ES-I3 (cell line): ENCODE measurements around the gene FRMD5.
"Not testable (repeated sequence)": the region's sequence is repeated elsewhere in the genome, so short reads cannot be mapped to it uniquely, and the experiment has no call there.

Experiments
- H3K36me3 ChIP-seq: 2 replicates; pipeline ENCODE4 v1.6.1; 2013; ENCODE audit warnings: mild to moderate bottlenecking, low read length, control low read depth, moderate library complexity; ENCODE audit not compliant: insufficient read depth
- H3K4me1 ChIP-seq: 2 replicates; pipeline ENCODE4 v1.6.1; 2013; ENCODE audit warnings: mild to moderate bottlenecking, control low read depth, low read length; ENCODE audit not compliant: insufficient read depth
- H3K9ac ChIP-seq: 2 replicates; pipeline ENCODE4 v1.6.1; 2013; ENCODE audit warnings: low read depth, mild to moderate bottlenecking, low read length, moderate library complexity
- H3K9me3 ChIP-seq: 2 replicates; pipeline ENCODE4 v1.6.1; 2013; ENCODE audit warnings: mild to moderate bottlenecking, low read length, moderate library complexity; ENCODE audit not compliant: control insufficient read depth, insufficient read depth

Gene FRMD5

GRCh38 chr15:44195151-44195740 lies at the start of gene FRMD5:
Gene FRMD5, minus strand, starts transcription at chr15:44195271.
- H3K9me3 ChIP-seq = no peaks in the 10 kb centered on the region
- H3K9ac ChIP-seq = peak within 1 kb of the TSS; percentile 77
- H3K4me1 ChIP-seq = peaks cover 6% of the 10 kb centered on the region
- H3K36me3 ChIP-seq = no peaks in the 10 kb centered on the region

DNA sequence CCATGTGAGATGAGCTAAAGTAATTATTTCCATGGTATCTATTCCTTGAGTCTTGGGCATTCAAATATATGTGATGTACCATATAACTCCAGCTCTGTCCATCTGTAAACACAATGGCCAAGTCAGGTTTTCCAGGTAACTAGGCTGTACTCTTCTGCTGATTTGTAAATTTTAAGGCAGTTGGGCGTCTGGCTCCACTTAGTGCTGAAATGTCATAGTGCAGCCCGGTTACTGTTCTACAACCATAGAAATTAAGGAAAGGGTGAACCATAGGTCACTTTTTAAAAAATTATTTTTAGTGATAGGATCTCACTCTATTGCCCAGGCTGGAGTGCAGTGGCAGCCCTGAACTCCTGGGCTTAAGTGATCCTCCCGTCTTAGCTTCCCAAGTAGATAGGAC lies 48.8 kb upstream of the FRMD5 start:
- Histone ChIP-seq H3K36me3 (no peaks in the 10 kb centered on the region), H3K9ac (no peak overlapping the region), H3K4me1 (no peaks in the 10 kb centered on the region), H3K9me3 (no peaks in the 10 kb centered on the region)

DNA sequence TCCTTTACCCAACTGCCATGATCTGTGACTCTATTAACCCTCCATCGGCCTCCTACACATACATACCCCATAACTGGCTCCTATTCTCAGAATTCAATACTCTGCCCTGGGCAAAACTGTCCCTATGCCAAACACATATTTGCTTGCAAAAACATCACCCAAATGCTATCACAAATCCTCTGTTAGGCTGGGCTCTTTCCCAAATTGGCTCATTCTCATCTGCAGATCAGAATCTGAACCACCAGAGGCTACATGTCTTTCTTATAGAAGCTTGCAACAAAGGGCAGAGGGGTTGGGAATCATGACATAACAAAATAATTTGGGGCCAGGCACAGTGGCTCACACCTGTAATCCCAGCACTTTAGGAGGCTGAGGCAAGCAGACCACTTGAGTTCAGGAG lies 48.1 kb upstream of the FRMD5 start:
- Histone ChIP-seq H3K4me1 (no peaks in the 10 kb centered on the region), H3K9me3 (no peaks in the 10 kb centered on the region), H3K9ac (no peak overlapping the region), H3K36me3 (no peaks in the 10 kb centered on the region)

- Histone ChIP-seq H3K9ac (no peak overlapping the region), H3K4me1 (no peaks in the 10 kb centered on the region)
Observed at GRCh38 chr15:44231842-44232241, 36.8 kb upstream of the FRMD5 start.

DNA sequence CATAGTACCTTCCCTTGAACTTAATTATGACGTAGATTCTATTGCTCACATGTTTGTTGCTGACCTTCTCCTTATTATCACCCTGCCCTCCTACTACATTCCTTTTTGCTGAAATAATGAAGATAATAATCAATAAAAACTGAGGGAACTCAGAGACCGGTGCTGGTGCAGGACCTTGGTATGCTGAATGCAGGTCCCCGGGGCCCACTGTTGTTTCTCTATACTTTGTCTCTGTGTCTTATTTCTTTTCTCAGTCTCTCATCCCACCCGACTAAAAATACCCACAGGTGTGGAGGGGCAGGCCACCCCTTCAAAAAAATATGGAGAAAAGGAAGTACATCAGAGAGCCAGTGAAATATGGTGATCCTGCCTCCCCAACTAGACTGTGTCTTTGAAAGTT lies 34.2 kb upstream of the FRMD5 start:
- not testable (repeated sequence) for H3K9ac ChIP-seq, H3K36me3 ChIP-seq, H3K9me3 ChIP-seq, H3K4me1 ChIP-seq

More at GRCh38 chr15:44231842-44232241, 36.8 kb upstream of the FRMD5 start:
- Histone ChIP-seq H3K36me3 (no peaks in the 10 kb centered on the region), H3K9me3 (no peaks in the 10 kb centered on the region)

DNA sequence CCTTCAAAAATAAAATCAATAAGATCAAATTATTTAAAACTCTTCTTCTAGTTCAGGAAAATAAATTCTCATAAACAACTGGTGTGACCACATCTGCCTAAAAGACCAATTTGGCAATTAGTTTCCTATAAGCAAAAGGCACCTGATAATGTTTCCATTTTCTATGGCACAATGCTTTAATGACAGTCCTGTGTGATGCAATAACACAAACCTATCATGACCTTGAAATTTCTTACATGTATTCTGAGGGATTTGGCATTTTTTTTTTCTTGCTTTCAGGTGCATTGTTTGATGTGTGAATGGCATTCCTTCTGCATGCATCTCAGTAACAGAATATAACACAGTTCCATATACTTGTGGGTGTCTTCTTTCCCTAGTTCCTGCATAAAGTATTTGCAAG lies 32.5 kb upstream of the FRMD5 start:
- Histone ChIP-seq H3K9ac (no peak overlapping the region), H3K4me1 (no peaks in the 10 kb centered on the region), H3K9me3 (no peaks in the 10 kb centered on the region), H3K36me3 (no peaks in the 10 kb centered on the region)

GRCh38 chr15:44227001-44227400 lies 31.9 kb upstream of the FRMD5 start:
- H3K9ac ChIP-seq, H3K36me3 ChIP-seq, H3K9me3 ChIP-seq, H3K4me1 ChIP-seq: not testable (repeated sequence)

- Histone ChIP-seq H3K36me3 (no peaks in the 10 kb centered on the region), H3K9me3 (no peaks in the 10 kb centered on the region), H3K4me1 (peaks cover 8% of the 10 kb centered on the region; the same call in 1 of the 2 replicates), H3K9ac (no peak overlapping the region)
Observed at GRCh38 chr15:44222478-44222877, 27.4 kb upstream of the FRMD5 start.

GRCh38 chr15:44219073-44219472 lies 24.0 kb upstream of the FRMD5 start:
- Histone ChIP-seq H3K4me1 (peaks cover 8% of the 10 kb centered on the region; the same call in 1 of the 2 replicates), H3K9me3 (no peaks in the 10 kb centered on the region), H3K36me3 (no peaks in the 10 kb centered on the region), H3K9ac (no peak overlapping the region)

GRCh38 chr15:44216958-44217357 lies 21.9 kb upstream of the FRMD5 start:
- Histone ChIP-seq H3K36me3 (no peaks in the 10 kb centered on the region), H3K9me3 (no peaks in the 10 kb centered on the region), H3K9ac (no peak overlapping the region), H3K4me1 (peaks cover 5% of the 10 kb centered on the region; the same call in 1 of the 2 replicates)

DNA sequence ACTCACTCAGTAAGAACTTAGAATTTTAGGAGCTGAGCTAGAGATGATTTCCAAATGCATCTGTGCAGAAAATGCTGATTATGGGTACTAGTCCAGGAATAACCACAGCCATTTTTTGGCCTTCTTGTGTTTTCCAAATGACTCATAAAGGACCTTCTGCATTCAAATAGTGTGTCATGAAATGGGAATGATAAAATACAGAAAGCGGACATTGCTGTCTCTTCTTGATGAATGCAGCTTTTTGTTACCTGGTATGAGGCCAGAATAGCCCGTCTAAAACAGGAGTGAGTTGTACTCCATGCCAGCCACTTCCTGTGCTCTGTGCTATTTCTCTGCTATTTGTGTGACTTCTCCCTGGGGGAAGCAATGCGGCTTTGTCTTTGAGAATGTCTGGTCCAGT lies 20.5 kb upstream of the FRMD5 start:
- no peak overlapping the region for H3K9ac ChIP-seq

GRCh38 chr15:44208956-44209355 lies 13.9 kb upstream of the FRMD5 start:
- H3K4me1 ChIP-seq = no peaks in the 10 kb centered on the region
- no peaks in the 10 kb centered on the region for H3K36me3 ChIP-seq
- no peak overlapping the region for H3K9ac ChIP-seq
- H3K9me3 ChIP-seq = no peaks in the 10 kb centered on the region

More for the DNA sequence above, 20.5 kb upstream of the FRMD5 start:
- Histone ChIP-seq H3K9me3 (no peaks in the 10 kb centered on the region), H3K36me3 (no peaks in the 10 kb centered on the region), H3K4me1 (peaks cover 5% of the 10 kb centered on the region; the same call in 1 of the 2 replicates)

GRCh38 chr15:44207643-44208042 lies 12.6 kb upstream of the FRMD5 start:
- Histone ChIP-seq H3K9me3 (no peaks in the 10 kb centered on the region), H3K9ac (no peak overlapping the region), H3K4me1 (no peaks in the 10 kb centered on the region), H3K36me3 (no peaks in the 10 kb centered on the region)

DNA sequence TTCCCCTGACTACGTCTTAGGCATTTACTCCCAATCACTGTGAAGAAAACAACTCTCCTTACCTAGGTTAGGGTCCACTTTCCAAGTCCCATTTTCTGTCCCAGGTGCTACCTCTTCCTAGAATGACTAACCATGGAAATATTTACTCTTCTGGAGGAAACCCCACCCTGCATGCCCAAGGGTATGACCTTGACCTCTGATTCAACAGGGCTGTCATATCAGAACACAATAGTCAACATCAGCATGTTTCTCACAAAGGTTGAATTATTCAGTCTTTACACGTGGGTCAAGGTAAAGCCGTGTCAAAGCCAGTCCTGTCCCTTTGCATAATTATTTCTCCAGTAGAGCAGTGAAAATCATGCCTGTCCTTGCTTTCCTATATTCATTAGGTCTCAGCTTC lies 4.3 kb upstream of the FRMD5 start:
- H3K9me3 ChIP-seq = no peaks in the 10 kb centered on the region
- H3K9ac ChIP-seq = no peak overlapping the region
- no peaks in the 10 kb centered on the region for H3K36me3 ChIP-seq
- peaks cover 6% of the 10 kb centered on the region; the same call in 1 of the 2 replicates for H3K4me1 ChIP-seq

- no peaks in the 10 kb centered on the region for H3K9me3 ChIP-seq
- peak overlapping the region; percentile 59 for H3K9ac ChIP-seq
- no peaks in the 10 kb centered on the region for H3K36me3 ChIP-seq
- H3K4me1 ChIP-seq = peaks cover 5% of the 10 kb centered on the region
Observed at GRCh38 chr15:44194323-44195150, 534 bp downstream of the FRMD5 start.
